ENCODE results near the gene LYRM4. TPM values are rescaled to one million over a fixed set of nuclear protein-coding genes. Genes with fewer than 3 reads are reported as not detected.

LYRM4 gene
- total RNA-seq, 1 donor from 2014 or later = 20.4 TPM

- intact Hi-C loops (cut with DNase I) = no loop called here
- Histone ChIP-seq H3K9me3 (no peaks in the 10 kb centered on the region), H3K27me3 (no peaks in the 10 kb centered on the region), H3K4me1 (no peaks in the 10 kb centered on the region), H3K36me3 (no peaks in the 10 kb centered on the region), H3K4me3 (no peak overlapping the region), H3K27ac (no peak overlapping the region)
- ATAC-seq (no peak), DNase-seq (no peak)
- TF ChIP-seq CTCF (IDR thresholded peaks at IDR 0.05) = no peak
These were observed 30.7 kb downstream of the LYRM4 start for GRCh38 chr6:5230081-5230480.

GRCh38 chr6:5229356-5229755, 31.4 kb downstream of the LYRM4 start:
- DNase-seq (no peak), ATAC-seq (no peak)
- H3K27ac ChIP-seq = no peak overlapping the region
- intact Hi-C loops (cut with DNase I) = no loop called here
- no peaks in the 10 kb centered on the region for H3K9me3 ChIP-seq
- H3K36me3 ChIP-seq = no peaks in the 10 kb centered on the region
- no peak for TF ChIP-seq CTCF (IDR thresholded peaks at IDR 0.05)
- no peak overlapping the region for H3K4me3 ChIP-seq
- no peaks in the 10 kb centered on the region for H3K4me1 ChIP-seq
- H3K27me3 ChIP-seq = no peaks in the 10 kb centered on the region

GRCh38 chr6:5223309-5223708, 37.4 kb downstream of the LYRM4 start:
- no peak for TF ChIP-seq CTCF (IDR thresholded peaks at IDR 0.05)
- ATAC-seq = no peak
- intact Hi-C loops (cut with DNase I) = no loop called here
- no peaks in the 10 kb centered on the region for H3K27me3 ChIP-seq
- DNase-seq = no peak
- no peaks in the 10 kb centered on the region for H3K9me3 ChIP-seq
- H3K4me3 ChIP-seq = no peak overlapping the region
- H3K4me1 ChIP-seq = no peaks in the 10 kb centered on the region
- peaks cover 7% of the 10 kb centered on the region for H3K36me3 ChIP-seq
- H3K27ac ChIP-seq = no peak overlapping the region

- intact Hi-C loops (cut with DNase I) = no loop called here
These were observed 40.3 kb downstream of the LYRM4 start for GRCh38 chr6:5220443-5220842.

GRCh38 chr6:5219011-5219691, 41.6 kb downstream of the LYRM4 start:
- peaks cover 3% of the 10 kb centered on the region for H3K4me1 ChIP-seq

More at GRCh38 chr6:5220443-5220842, 40.3 kb downstream of the LYRM4 start:
- no peak for ATAC-seq
- Histone ChIP-seq H3K27me3 (no peaks in the 10 kb centered on the region), H3K4me3 (no peak overlapping the region), H3K27ac (no peak overlapping the region), H3K4me1 (no peaks in the 10 kb centered on the region), H3K36me3 (peaks cover 13% of the 10 kb centered on the region), H3K9me3 (no peaks in the 10 kb centered on the region)
- TF ChIP-seq CTCF (IDR thresholded peaks at IDR 0.05) = no peak
- DNase-seq = no peak

More at GRCh38 chr6:5219011-5219691, 41.6 kb downstream of the LYRM4 start:
- ATAC-seq (no peak), DNase-seq (no peak)
- Histone ChIP-seq H3K9me3 (no peaks in the 10 kb centered on the region), H3K36me3 (peaks cover 13% of the 10 kb centered on the region), H3K4me3 (no peak overlapping the region), H3K27me3 (no peaks in the 10 kb centered on the region), H3K27ac (no peak overlapping the region)
- TF ChIP-seq CTCF (IDR thresholded peaks at IDR 0.05) = no peak
- intact Hi-C loops (cut with DNase I) = no loop called here

Data from upper lobe of right lung (tissue), 1 donor.